Sigmoid colon (tissue), 7 donors: ENCODE data around the gene TMEM125. TPM values are rescaled to one million over a fixed set of nuclear protein-coding genes. Genes with fewer than 3 reads are reported as not detected.

Experiments used
- DNase-seq: peaks from one replicate; pipeline ENCODE4 v3.0.0-alpha.2; 2019
- H3K27ac ChIP-seq, 4 donors: fragments of 200-600 bp; sonication (generic); one replicate each; pipeline ENCODE4 v1.5.1; 2016 to 2019; ENCODE audit warnings: mild to moderate bottlenecking in 1 of 4
- H3K27me3 ChIP-seq, 3 donors: fragments of 200-600 bp; sonication (generic); one replicate each; pipeline ENCODE4 v1.5.1; 2019; ENCODE audit warnings: mild to moderate bottlenecking in 1 of 3
- H3K36me3 ChIP-seq, 4 donors: fragments of 200-600 bp; sonication (generic); one replicate each; pipeline ENCODE4 v1.5.1; 2016 to 2019
- H3K4me1 ChIP-seq, 4 donors: fragments of 200-600 bp; sonication (generic); one replicate each; pipeline ENCODE4 v1.5.1; 2017 to 2019
- H3K4me3 ChIP-seq, 4 donors: fragments of 200-600 bp; sonication (generic); one replicate each; pipeline ENCODE4 v1.5.1; 2017 to 2019; ENCODE audit warnings: mild to moderate bottlenecking in 2 of 4, moderate library complexity in 1 of 4
- H3K9me3 ChIP-seq, 4 donors: fragments of 200-600 bp in 3 of 4; sonication (generic) in 3 of 4; one replicate each; pipeline versions ENCODE4 v1.5.1 to v1.6.1; 2013 to 2019
- CTCF ChIP-seq, 4 experiments: fragments of 450-650 bp in 3 of 4; fragments of 200-600 bp in 1 of 4; IDR thresholded peaks; one replicate each; pipeline ENCODE4 v1.5.1; 2016 to 2019; ENCODE audit warnings: antibody characterized with exemption in 4 of 4, mild to moderate bottlenecking in 3 of 4, moderate library complexity in 2 of 4
- EP300 ChIP-seq, 4 donors: sonication (generic); formaldehyde crosslinking; IDR thresholded peaks; one replicate each; pipeline ENCODE4 v1.6.1; 2017; ENCODE audit warnings: antibody characterized with exemption in 4 of 4
- POLR2A ChIP-seq, 2 donors: fragments of 450-650 bp; IDR thresholded peaks; one replicate each; pipeline ENCODE4 v1.6.1; 2016; ENCODE audit warnings: antibody characterized with exemption in 2 of 2, mild to moderate bottlenecking in 2 of 2, moderate library complexity in 2 of 2
- POLR2AphosphoS5 ChIP-seq, 4 donors: sonication (generic); formaldehyde crosslinking; IDR thresholded peaks; one replicate each; pipeline ENCODE4 v1.6.1; 2017; ENCODE audit warnings: antibody characterized with exemption in 4 of 4
- WGBS, 2 donors: extraction: QIAGEN DNeasy Blood & Tissue Kit; methylation state at CpG; one replicate each; pipeline ENCODE4 v1.1.7; 2013; 5-methylcytosine and 5-hydroxymethylcytosine counted together
- intact Hi-C: fragments of 100-400 bp; cut with DNase I; formaldehyde crosslinking; loops from one replicate; pipeline ENCODE4 v1.15.1; 2023
- polyA plus RNA-seq, 3 donors: library from polyadenylated mRNA; stranded (reverse); fragments of 200-250 nt; gene quantifications; one replicate each; pipeline ENCODE4 v1.2.3, GENCODE V29; 2013
- total RNA-seq, 4 donors: library from RNA; depleted of rRNA; stranded (reverse); fragments of >200 nt; gene quantifications; one replicate each; pipeline ENCODE4 v1.1.0, GENCODE V29; 2016
- donor health status: healthy with polysubstance abuse.
- donor health status: Bipolar disorder and iron deficiency.
- donor health status: healthy.

The TMEM125 gene
- total and polyA plus RNA-seq, 7 donors, result 29.4 to 41.7 (median 29.6) TPM; not detected in 4

GRCh38 chr1:43305926-43306687 lies 36.3 kb downstream of the TMEM125 start:
- TF ChIP-seq POLR2AphosphoS5 (IDR thresholded peaks at IDR 0.05) (no peak), POLR2A (IDR thresholded peaks at IDR 0.05) (no peak), CTCF (IDR thresholded peaks at IDR 0.05) (no peak), EP300 (IDR thresholded peaks at IDR 0.05) (no peak)
- Histone ChIP-seq H3K4me1 (peaks cover 0 to 6% (median 2%) of the 10 kb centered on the region in 4 donors), H3K36me3 (no peaks in the 10 kb centered on the region), H3K4me3 (no peak overlapping the region), H3K27me3 (no peaks in the 10 kb centered on the region), H3K9me3 (no peaks in the 10 kb centered on the region), H3K27ac (no peak overlapping the region)
- peak; percentile 29 for DNase-seq
- WGBS, 2 donors, result 86 to 88% methylated on average over 6 of the region's 6 CpGs
- intact Hi-C loops, result no loop called here

GRCh38 chr1:43306688-43307457 lies 37.1 kb downstream of the TMEM125 start:
- no peaks in the 10 kb centered on the region for H3K27me3 ChIP-seq
- H3K27ac ChIP-seq, result no peak overlapping the region
- H3K9me3 ChIP-seq, result no peaks in the 10 kb centered on the region
- TF ChIP-seq POLR2AphosphoS5 (IDR thresholded peaks at IDR 0.05), result no peak
- no peak for TF ChIP-seq EP300 (IDR thresholded peaks at IDR 0.05)
- no peak for TF ChIP-seq CTCF (IDR thresholded peaks at IDR 0.05)
- no peak for TF ChIP-seq POLR2A (IDR thresholded peaks at IDR 0.05)
- no peaks in the 10 kb centered on the region for H3K36me3 ChIP-seq
- intact Hi-C loops, result no loop called here
- peaks cover 0 to 6% (median 2%) of the 10 kb centered on the region in 4 donors for H3K4me1 ChIP-seq
- peak; percentile 56 for DNase-seq
- H3K4me3 ChIP-seq, result no peak overlapping the region
- 71 to 90% methylated on average over 17 of the region's 17 CpGs for WGBS, 2 donors

GRCh38 chr1:43307458-43308158 lies 37.8 kb downstream of the TMEM125 start:
- Histone ChIP-seq H3K9me3 (no peaks in the 10 kb centered on the region), H3K36me3 (no peaks in the 10 kb centered on the region), H3K27ac (no peak overlapping the region), H3K27me3 (no peaks in the 10 kb centered on the region), H3K4me3 (no peak overlapping the region), H3K4me1 (peaks cover 0 to 6% (median 2%) of the 10 kb centered on the region in 4 donors)
- 92 to 94% methylated on average over 9 of the region's 9 CpGs for WGBS, 2 donors
- intact Hi-C loops, result no loop called here
- DNase-seq, result peak; percentile 48
- TF ChIP-seq CTCF (IDR thresholded peaks at IDR 0.05) (no peak), POLR2AphosphoS5 (IDR thresholded peaks at IDR 0.05) (no peak), POLR2A (IDR thresholded peaks at IDR 0.05) (no peak), EP300 (IDR thresholded peaks at IDR 0.05) (no peak)

GRCh38 chr1:43308635-43309404 lies 39.0 kb downstream of the TMEM125 start:
- WGBS, 2 donors, result 95 to 96% methylated on average over 20 of the region's 20 CpGs
- intact Hi-C loops, result no loop called here

More at GRCh38 chr1:43308635-43309404, 39.0 kb downstream of the TMEM125 start:
- Histone ChIP-seq H3K36me3 (no peaks in the 10 kb centered on the region), H3K9me3 (no peaks in the 10 kb centered on the region), H3K4me1 (peaks cover 0 to 6% (median under 1%) of the 10 kb centered on the region in 4 donors), H3K4me3 (no peak overlapping the region), H3K27me3 (no peaks in the 10 kb centered on the region), H3K27ac (no peak overlapping the region)
- peak; percentile 49 for DNase-seq
- TF ChIP-seq CTCF (IDR thresholded peaks at IDR 0.05) (no peak), POLR2AphosphoS5 (IDR thresholded peaks at IDR 0.05) (no peak), POLR2A (IDR thresholded peaks at IDR 0.05) (no peak), EP300 (IDR thresholded peaks at IDR 0.05) (no peak)
